Activated CD4-positive, alpha-beta T cell treated with anti-CD3 and anti-CD28 coated beads, Interleukin-10, Interleukin-2, amounts not matched to agents 100 ng/mL and 50 ng/mL, durations not matched to agents 16 hours and 8 hours (primary cell): Measurements from ENCODE around the gene DNM3.

Experiments
- DNase-seq: peaks from one replicate; pipeline ENCODE4 v3.0.0-alpha.2; 2020

The DNM3 gene

DNA sequence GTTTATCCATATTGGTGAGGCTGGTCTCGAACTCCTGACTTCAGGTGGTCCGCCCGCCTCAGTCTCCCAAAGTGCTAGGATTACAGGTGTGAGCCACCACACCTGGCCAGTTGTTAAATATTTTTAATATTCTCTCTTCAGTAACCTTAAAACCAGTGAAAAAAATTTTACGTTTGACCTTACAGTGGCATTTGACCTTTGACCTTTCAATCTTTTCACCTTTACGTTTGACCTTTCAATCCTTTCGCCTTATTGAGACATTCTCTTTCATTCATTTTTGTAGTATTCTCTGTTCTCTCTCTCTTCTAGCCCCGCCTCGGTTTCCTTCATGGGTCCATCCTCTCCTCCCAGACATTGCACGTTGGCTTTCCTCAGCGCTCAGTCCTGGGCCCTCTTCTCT, 277.9 kb downstream of the DNM3 start:
- no peak for DNase-seq

DNA sequence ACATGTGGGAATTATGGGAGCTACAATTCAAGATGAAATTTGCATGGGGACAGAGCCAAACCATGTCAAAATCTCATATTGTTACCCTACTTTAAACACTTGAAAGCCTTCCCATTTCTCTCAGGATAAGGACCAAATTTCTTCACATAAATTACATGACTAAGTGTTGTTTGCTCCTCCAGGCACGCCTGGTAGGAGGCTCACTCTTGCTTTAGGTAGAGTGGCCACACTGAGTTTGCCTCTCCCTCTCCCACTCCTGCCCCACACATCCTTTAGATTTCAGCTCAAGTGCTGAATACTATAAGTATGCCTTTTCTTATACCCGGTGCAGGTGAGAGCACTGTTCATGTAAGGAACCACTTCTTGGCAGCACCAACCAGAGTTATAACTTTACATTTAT, 279.1 kb downstream of the DNM3 start:
- no peak for DNase-seq

DNA sequence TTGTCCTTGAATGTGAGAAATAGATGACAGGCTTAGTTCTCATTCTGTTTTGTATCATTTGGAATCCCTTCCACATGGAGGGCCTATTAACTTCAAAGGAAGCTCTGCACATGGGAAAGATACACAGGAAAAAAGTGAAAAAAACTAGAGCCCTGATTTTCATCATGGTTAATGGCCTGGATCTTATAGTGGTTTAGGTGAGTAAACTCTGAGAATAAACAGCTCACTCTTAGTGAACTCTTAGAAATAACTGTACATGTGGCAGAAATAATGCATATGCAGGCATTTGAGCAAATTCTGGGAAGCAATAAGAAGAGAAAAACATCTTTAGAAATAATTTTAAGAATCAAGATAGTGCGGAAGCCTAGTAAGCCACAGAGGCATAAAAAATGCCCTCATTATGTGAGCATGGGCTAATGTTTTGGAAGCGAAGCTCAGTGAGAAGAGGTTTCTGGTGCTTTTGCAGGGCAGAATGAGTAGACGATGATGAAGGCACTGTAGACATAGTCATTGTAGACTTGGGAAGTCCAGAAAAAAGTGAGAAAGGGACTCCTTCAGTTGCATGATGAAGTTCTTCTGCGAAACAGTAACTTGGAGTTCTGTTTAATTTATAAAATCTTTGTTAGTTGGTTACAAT, 279.9 kb downstream of the DNM3 start:
- no peak for DNase-seq

DNA sequence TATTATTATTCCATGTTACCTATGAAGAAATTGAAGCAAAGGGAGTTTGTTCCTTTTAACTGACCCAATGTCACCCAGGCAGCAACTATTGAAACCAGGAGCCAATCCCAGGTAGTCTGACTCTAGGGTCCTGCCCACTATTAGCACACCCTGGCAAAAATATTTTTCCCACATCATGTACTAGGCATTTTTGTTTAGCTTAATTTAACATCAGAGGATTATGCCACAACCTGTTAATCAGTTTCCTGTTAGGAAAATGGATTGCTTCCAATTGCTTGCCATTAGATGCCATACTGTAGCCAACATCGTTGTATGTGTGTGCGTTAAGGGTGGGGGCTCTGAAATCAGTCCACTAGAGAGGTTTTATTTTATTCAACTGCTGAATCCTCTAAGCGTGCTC, 281.1 kb downstream of the DNM3 start:
- no peak for DNase-seq

DNA sequence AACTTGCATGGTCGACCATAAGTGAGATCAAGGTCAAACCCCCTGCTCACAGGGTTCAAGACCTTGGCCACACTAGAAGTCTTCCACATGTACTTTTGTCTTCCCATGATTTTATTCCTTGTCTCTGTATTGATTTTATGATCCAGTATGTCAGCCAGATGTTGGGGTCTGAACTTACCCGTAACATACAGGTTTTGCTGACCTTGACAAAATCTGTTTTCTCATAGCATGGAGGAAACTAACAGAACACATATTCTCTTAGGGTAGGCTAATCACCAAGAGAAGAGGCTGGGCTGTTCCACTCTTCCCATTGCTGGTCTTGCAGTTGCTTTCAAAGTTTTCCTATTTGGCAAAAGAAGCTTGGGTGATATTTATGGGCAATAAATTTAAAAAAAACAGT, 284.0 kb downstream of the DNM3 start:
- no peak for DNase-seq

DNA sequence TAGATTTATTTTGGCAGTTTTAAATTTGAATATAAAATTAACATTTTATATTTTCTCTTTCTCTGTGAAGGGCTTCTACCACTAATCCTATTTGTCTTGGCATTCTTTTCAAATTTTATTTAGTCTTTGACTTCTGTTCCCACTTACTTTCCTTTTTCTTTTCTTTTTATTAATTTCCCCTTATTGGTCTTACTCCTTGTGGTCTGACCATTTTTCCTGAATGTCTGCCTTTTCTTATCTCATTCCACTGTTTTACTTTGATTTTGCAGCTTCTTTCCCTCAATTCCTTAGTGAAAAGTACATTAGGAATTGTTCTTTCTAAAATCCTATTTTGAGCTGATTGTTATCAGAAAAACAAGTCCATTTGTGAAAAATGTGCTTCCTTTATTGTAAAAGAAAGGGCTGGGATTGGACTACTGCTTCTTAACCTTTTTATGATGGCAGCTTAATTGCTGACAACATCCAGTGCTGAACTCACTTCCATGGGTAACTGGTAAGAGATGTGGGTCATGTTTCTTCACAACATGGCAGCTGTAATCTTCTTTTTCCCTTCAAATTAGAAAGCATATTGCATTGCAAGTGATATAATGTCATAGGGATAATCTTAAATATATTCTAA, 284.6 kb downstream of the DNM3 start:
- no peak for DNase-seq

DNA sequence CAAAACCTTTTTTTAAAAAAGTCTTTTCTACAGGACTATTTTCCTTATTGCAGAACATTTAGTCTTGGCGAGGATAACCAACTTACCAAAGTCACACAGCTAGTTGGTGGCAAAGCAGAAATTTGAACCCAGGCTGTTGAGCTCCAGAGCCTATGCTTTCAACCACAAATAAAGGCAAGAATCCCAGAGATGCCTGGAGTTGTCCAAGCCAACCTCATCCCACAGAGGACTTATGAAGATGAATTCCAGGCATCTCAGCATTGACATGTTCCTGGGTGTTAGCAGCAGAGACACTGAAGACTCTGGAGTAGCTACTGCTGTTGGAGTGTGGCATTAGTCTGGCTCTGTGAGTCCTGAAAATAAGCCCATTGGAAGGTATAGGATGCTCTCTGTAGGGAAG, 291.5 kb downstream of the DNM3 start:
- DNase-seq: no peak

DNA sequence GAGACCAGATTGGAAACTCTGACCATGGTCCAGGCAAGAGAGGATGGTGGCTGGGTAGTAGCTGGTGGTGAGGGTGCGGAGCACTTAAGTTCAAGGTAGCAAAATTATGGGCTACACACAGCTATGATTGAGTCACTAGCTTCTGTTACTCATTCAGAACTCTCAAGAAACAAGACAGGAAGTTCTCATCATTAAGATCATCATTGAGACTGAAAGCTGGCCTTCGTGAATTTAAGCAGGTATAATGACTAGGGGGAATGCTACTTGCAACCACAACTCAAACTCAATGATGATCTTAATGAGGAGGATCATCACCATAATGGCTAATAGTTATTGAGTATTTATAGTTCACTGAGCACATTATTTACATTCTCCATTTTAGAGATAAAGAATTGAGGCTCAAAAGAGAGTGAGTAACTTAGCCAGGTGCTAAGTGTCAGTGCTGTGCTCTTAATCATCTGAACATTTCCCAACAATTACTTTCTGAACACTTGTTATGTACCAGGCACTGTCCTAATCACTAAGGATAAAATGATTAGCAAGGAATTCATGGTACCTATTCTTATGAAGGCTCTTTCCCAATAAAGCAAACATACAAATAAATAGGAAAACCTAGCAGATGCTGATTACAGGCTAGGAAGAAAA, 292.9 kb downstream of the DNM3 start:
- DNase-seq: peak; percentile 77

DNA sequence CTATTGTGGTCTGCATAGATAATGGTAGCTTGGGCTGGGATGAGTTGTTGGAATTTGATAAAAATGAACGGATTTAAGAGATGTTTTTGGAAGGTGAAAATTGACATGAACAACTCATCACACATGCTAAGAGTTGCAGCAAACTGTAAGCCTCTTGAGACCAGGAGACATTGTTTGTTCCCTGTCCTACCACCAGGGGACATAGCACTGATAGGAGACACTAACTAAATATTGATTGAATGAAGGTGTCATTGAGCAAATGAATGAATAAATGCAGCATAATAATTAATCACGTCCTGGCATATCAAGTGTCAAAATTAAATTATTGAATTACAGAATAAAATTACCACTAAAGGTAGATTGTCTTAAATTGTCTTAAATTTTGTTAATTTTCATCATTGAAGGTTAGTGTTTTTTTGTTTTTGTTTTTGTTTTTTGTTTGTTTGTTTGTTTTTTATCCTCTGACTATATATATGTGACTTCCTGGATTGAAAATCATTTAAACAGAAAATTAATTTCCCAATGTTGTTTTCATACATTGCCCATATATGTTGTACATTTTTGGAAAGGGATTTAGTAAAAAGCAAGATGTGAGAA, 293.9 kb downstream of the DNM3 start:
- DNase-seq: peak; percentile 32

DNA sequence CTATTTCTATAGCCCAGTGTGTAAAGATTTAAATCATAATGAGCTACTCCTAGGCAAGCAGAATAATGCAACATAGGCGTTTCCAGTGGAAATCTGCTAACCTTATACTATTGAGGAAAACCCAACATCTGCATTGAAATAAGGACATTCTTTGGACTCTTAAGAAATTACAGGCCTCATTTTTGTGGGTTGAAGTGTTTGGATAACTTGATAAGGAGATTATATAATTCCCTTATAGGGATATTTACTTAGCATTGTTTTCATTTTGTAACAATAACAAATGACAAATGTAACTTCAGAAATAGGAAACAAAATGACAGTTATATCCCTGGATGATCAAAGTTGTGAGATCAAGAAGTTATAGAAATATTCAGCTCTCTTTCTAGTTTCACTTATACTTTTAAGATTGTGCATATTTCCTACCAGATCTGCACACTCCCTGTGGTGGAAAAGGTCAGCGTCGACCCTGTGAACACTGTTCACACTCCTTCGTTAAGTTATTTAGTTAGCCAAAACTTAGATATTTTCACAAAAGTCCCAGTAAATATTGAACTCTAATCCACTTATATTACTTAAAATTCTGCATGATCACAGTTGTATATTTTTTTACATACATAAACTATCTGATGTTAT, 294.8 kb downstream of the DNM3 start:
- no peak for DNase-seq

DNA sequence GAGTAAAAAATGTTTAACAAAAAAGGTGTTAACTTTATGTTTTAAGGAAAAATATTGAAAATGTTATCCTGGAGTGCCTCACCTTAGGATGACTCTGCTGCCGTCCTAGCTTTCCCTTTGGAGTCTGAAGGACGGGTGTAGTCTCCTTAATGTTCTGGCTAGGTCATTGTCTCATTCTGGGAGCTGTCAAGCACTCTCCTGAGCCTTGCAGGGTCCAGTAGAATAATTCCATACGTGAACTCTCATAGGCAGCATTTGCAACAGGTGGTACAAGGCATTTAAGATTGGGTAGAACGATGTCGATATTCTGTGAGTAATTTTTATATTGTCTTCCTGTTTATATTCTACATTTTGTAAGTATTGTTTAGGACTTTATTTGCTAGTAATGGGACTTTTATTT, 295.6 kb downstream of the DNM3 start:
- DNase-seq: no peak

DNA sequence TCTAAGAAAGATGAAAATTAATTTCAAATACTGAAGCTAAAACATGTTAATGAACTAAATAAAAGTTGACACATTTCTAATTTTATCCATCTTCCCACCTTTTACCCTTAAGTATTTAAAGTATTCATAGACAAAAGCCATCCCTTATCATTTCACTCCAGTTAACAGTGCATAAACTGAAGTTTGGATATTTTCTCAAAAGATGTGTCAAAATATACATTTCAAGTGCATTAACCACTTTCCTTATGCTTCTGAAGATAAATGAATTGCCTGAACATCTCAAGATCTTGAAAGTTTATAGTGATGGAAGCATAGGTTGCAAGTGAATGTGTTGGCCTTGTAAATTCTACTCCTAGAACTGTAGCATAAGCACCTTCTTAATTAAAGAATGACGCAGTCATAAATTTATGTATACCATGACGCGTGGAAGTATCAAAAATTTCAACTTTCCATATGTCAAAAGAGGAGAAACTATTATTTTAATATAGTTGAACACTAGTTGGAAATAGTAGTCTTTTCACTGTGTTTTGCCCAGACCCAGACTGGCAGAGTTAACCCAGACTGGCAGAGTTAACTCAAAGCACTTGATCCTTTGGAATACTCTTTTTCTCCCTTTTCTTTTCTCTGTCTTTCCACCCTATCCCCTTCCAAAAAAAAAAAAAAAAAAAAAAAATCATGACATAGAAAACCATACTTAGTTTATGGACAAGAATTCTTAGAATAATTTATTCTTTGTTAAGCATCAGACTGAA, 296.6 kb downstream of the DNM3 start:
- no peak for DNase-seq

DNA sequence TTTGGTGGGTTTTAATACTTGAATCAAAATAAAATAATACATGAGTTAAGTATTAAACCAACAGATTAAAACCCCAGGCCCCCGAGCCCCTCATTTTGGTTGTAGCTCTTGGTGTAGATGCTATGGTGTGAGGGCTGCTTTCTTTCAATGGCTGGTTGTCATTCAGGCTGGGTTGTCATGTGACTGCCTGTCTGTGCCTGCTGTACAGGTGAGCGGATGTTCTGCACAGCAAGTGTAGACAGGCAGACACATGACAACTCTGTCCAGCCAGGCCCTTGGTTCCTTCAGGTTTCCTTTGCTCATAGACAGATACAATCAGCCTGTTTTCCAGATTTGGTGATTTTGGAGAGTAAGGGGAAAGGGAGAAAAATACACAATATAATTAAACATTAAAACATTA, 297.3 kb downstream of the DNM3 start:
- no peak for DNase-seq

DNA sequence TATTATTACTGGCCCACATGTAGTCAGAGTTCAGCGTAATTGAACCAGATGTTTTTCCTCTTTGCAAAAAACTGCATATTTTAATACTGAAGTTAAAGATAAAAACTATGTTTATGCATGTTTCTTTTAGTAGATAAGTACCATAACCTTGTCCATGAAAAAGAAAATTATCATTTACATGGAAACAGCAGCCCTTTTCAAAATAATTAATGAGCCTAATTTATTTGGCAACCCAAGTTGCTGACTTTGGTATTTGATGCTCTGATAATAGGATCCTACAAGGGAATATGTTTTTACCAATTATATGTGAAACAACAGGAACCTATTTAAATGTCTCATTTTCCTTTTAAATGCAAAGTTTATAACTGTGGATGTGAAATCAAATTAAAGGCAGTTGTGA, 297.9 kb downstream of the DNM3 start:
- DNase-seq: no peak

DNA sequence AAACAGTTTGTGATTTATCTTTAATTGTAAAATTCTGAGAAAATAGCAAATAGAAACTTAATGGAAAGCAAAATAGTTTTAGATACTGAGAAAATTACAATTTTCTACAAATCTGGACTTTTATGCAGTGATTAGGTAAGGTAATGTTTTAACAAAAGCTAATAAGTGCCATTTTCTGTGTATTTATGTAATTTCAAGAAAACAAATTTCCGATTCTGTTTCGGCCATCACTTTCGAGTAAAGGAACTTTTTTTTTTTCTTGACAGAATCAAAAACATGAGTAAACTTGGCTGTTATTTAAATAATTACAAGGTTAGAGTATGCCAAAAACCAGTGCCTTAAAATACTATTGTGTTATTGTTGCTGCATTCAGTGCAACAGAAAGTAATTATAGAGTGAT, 298.8 kb downstream of the DNM3 start:
- no peak for DNase-seq

DNA sequence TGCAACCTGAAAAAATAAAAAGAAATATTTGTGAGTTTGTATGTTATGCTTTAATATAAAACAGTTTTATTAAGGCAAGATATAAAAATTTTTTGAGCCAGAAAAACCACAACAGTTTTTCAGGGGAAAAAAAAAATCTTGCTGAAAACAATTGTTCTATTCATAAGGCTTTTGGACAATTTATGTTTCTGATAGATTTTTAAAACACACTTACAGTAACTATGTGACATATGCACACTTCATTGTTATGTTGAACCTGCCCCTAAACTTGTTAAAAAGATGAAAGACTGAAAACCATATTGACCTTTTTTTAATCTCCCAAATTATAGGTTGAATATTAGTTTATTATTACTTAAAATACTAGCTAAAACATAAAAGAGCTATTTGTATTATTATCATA, 299.3 kb downstream of the DNM3 start:
- no peak for DNase-seq

DNA sequence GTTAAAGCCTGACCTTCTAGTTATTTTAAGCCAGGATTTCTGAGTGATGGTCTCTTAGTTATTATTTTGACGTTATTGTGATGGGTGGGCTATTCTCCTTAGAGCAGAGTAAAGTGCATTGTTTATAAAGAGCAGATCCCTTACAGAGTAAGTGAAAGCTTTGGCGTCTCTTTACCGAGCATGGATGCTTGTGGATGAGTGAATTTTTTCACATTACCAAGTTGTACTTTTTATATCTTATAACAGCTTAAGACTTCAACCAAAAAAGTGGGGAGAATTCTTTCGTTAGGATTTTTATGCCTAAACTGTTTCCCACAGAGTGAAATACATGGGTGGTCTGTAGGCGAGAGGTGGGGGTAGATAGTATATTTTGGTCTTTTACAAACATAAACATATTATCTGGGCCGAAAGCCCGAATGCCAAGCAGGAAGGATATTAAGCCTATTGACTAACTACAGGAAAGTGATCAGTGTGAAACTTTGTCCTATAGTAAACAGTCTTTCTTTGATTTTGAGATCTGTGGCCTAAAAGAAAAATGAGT, 300.1 kb downstream of the DNM3 start:
- no peak for DNase-seq

DNA sequence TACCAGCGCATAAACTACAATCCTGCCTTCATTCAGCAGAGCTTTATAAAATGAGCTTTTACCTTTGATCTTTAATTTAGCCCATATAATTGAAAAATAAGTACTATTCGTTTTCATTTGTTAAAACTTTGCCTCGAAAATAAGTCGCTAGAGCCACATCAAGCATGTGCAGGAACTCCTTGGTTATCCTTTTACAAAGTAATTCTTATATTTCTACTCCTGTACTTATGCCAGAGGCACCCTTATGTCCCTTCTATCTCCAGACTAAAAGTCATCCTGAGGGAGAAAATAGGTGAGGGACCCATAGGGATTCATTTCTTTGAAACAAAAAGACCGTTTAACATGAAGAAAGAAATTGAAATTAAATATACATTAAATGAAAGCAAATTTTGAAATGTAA, 301.0 kb downstream of the DNM3 start:
- no peak for DNase-seq

DNA sequence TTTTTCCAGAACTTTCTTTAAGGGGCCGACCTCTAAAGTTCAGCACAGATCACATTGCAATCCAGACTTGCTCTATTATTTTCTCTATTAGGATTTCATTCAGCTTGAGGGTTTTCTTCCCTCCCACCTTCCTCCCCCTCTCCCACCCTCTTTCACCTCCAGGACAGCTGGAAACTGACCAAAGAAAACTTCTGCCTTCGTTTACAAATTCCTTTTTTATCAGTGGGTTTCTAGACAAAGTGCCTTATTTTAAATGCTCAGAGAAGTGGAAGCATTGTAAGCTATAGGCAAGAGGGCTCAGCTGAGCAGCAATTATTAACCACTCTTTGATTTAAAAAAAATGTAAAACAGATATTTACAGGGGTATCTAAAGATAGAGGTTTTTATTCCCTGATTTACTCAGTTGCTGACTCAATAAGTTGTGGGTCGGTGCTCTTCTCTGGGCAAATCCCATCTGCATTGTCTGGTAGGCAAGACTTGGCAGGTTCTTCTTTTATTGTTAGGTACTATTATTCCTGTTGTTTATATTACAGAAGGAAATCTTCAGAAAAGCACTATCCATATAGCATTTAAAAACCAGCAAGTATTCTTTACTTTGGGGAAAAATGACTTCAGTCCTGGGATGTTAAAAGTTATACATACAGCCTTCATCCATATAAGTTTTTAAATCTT, 302.2 kb downstream of the DNM3 start:
- DNase-seq: no peak

DNA sequence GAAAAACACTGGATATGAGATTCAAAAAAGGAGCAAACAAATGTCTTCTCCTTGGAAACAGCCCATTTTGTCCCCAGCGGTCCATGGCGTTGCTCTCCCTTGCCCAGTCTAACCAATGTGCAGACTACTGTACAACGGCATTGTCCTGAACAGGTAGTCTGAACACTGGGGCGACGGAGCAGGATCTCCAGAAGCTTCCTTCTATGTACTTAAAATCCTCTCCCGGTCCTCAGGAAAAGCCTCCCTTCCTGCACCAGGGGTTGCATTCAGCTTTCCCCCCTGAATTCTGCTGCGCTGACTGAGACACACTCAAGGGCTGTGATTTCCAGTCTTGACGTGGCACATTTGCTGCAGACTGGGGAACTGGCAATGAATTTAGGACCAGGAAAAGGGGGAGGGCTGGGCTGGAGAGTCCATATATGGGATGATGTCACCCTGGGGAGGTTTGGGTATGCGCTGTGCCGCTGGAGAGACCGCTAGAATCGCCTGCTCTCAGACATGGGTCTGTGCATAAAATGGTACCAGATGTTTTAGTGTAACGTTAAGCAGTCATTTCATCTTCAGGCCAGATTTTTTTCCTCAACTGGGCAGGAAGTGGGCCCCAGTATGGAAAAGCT, 303.3 kb downstream of the DNM3 start:
- no peak for DNase-seq

DNA sequence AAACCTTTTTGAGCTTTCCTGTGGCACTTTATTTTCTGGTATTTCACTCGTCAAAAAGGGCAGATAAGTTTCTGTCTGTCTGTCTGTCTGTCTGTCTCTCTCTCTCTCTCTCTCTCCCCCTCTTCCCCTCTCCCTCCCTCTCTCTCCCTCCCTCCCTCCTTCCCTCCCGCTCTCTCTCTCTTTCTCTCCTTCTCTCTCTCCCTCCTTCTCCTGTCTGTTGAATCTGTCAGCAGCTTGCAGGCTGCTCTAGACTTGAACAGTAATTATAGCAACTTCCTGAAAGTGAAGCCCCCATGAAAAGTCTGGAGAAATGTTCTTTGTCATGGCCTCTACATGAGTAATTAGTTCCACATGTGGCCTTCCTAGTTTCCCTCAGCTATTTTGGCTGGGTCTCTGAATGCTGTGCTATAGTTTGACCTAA, 303.9 kb downstream of the DNM3 start:
- no peak for DNase-seq

DNA sequence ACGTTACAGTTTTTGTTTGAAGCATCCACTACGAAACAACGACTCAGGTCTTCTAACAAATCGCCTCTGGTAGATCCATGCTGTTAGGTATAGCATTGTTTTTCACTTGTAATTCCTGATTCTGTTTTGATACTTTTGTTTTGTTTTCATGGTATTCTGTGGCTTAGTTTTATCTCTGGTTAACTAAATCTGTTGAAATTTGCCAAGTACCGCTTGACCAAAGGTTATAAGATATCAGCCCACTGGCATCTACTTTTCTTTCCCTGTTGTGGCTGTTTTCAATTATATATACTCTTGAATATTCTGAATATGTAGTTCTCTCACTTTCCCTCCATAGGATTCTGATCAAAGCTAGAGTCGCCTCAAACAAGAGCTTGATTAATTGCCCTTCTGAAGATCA, 304.4 kb downstream of the DNM3 start:
- no peak for DNase-seq
